Measurements from ENCODE around the gene INSIG1. TPM values are rescaled to one million over a fixed set of nuclear protein-coding genes. Genes with fewer than 3 reads are reported as not detected.

INSIG1 gene
- total RNA-seq, 1 donor from 2014 or later = 392 TPM

DNA sequence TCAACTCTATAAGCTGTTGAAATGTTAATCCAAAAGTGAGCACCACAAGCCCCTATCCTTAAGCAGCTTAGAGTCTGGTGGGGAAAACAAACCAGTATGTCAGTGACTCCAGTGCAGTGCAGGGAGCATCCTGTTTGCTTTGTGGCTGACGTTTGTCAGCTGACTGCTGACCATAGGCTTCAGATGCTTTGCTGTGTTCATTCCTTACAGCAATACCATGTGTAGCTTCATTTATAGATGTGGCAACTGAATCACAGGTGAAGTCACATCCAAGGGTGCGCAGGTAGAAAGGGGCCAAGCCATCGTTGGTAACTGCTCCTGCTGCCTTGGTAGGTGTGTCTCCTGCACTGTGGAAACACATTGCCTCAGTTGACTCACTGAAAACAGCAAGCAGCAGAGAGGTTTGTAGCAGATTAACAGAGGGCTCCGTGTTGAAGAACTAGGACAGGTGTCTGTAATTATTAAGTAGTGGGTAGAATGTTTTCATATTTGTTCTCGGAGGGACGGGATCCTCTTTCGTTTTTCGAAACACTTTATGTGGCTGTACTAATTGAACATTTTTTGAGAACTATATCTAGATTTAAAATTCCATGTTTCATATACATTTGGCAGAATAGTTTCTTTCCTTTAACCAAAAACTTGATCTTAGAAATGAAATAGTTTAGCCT lies 2.0 kb downstream of the INSIG1 start:
- H3K4me3 ChIP-seq (ENCODE audit: low read depth, low read length) = peak overlapping the region; percentile 83
- TF ChIP-seq, protein P1, sequence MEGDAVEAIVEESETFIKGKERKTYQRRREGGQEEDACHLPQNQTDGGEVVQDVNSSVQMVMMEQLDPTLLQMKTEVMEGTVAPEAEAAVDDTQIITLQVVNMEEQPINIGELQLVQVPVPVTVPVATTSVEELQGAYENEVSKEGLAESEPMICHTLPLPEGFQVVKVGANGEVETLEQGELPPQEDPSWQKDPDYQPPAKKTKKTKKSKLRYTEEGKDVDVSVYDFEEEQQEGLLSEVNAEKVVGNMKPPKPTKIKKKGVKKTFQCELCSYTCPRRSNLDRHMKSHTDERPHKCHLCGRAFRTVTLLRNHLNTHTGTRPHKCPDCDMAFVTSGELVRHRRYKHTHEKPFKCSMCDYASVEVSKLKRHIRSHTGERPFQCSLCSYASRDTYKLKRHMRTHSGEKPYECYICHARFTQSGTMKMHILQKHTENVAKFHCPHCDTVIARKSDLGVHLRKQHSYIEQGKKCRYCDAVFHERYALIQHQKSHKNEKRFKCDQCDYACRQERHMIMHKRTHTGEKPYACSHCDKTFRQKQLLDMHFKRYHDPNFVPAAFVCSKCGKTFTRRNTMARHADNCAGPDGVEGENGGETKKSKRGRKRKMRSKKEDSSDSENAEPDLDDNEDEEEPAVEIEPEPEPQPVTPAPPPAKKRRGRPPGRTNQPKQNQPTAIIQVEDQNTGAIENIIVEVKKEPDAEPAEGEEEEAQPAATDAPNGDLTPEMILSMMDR (conservative IDR thresholded peaks at IDR 0.05; ENCODE audit: low read depth, low read length) = no peak
- no peak for DNase-seq (ENCODE audit: low read depth)

DNA sequence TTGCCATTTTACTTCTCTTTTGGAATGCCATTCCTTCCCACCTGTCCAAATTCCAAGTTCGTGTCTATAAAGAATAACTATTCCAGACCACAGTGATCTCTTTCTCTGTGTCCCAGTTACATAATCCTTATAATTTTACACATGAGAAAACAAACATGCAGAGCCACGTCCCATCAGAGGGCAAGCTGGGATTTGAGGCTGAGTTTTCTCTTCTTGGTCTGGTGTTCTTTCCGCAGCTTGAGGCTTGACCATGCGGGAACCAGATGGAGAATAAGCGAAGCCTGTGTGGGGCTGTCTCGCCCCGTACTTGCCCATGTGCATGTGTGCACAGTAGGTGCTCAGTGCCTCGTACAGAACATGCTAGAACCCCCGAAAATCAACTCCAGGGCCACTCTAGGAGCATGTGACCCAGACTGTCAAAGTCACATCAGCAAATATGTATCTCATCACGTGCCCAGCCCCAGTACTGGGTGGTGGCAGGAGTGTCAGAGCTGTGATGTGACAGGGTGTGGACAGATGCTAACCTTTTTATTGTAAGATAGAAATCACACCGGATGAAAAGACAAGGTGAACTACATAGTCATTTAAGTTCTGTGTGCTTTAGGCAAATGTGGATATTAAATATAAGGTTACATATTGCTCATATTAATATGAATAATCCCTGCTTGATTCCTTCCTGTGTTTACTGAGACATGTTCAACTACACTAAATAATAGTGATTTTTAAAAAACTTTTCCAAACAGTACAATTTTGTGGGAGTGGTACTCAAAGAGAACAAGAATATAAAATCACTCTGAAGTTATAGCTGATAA lies 3.2 kb downstream of the INSIG1 start:
- H3K4me3 ChIP-seq (ENCODE audit: low read depth, low read length) = peak overlapping the region; percentile 83
- TF ChIP-seq, protein P1 (conservative IDR thresholded peaks at IDR 0.05; ENCODE audit: low read depth, low read length) = no peak
- DNase-seq (ENCODE audit: low read depth) = no peak

GRCh38 chr7:155303039-155303593 lies 5.4 kb downstream of the INSIG1 start:
- TF ChIP-seq, protein P1 (conservative IDR thresholded peaks at IDR 0.05; ENCODE audit: low read depth, low read length) = no peak
- no peak for DNase-seq (ENCODE audit: low read depth)
- H3K4me3 ChIP-seq (ENCODE audit: low read depth, low read length) = no peak overlapping the region

DNA sequence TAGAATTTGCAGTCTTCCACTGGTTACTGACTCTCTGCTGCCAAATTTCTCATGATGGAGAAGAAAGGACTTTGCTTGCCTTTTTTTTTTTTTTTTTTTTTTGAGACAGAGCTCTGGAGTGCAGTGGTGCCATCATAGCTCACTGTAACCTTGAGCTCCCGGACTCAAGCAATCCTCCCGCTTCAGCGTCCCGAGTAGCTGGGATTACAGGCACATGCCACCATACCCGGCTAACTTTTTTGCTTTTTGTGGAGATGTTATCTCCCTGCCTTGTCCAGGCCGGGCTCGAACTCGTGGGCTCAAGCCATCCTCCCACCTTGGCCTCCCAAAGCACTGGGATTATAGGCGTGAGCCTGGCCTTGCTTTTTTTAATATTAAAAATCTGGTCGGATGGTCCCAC lies 6.2 kb downstream of the INSIG1 start:
- TF ChIP-seq, protein P1 (conservative IDR thresholded peaks at IDR 0.05; ENCODE audit: low read depth, low read length) = no peak

DNA sequence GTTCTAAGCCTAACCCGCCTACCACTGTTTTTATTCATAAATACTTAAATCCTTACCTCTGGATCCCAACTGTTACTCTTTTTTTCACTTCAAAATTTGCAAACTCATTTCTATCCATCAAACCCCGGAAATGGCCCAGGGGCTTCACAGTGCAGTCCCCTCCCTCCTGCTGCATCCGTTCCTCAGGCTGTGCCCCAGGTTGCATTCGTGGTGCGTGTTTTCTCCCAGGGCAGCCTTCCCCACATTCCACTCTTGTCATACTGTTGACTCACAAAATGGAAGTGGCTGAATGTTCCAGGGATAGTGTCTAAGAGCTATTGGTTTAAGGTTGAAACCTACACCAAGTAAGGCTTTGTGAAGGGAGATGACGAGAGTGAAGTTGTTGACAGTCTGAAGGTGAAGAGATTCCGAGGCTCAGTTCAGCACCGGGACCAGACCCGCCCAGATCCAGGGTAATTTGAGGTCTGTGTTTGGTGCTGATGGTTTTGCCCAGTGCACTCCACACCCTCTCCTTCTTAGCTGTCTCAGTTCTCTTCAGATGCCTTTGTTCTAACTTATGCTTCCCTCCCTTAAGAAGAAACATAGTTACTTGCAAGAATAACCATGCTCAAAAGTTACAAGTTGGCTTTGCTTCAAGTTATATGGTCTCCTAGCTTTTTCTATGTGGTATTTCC lies 7.7 kb downstream of the INSIG1 start:
- TF ChIP-seq, protein P1 (conservative IDR thresholded peaks at IDR 0.05; ENCODE audit: low read depth, low read length) = no peak
- H3K4me3 ChIP-seq (ENCODE audit: low read depth, low read length) = no peak overlapping the region
- DNase-seq (ENCODE audit: low read depth) = no peak

More for the DNA sequence above, 6.2 kb downstream of the INSIG1 start:
- H3K4me3 ChIP-seq (ENCODE audit: low read depth, low read length) = no peak overlapping the region
- no peak for DNase-seq (ENCODE audit: low read depth)

DNA sequence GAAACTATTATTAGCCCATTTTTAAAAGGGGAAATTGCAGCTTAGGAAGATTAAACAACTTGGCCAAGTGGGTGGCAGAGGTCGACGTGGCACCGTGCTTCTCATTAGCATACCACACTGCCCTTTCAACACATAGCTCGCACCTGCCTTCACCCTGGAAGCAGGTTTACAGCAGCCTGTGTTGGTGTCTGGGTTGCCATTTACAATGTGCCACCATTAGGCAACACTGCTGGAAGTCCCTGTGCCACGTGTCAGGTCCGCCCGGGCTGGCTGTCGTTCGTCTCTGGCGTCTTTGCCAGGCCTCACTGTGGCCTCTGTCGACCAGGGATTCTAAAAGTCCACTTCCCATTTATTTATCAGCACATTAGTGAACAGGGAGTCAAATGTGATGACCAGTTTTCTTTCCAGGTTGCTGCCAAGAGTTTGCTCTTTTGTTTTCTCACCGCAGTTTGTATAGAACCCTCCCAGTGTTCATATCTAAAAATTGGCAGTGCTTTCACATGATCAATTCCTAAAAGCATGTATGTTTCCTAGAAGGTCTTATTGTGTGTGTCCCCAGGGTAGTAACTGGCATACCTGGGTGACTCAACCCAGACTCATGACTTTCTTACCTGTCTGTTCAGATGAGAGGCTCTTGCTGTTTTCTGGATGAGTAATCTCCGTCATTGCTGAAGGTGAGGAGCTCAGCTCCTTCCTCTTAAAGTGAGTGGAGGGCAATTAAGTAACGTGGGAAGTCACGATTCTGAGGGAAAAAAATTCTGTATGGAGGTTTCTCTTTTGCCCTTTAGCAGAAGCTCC lies 9.2 kb downstream of the INSIG1 start:
- H3K4me3 ChIP-seq (ENCODE audit: low read depth, low read length) = no peak overlapping the region
- no peak for DNase-seq (ENCODE audit: low read depth)
- TF ChIP-seq, protein P1 (conservative IDR thresholded peaks at IDR 0.05; ENCODE audit: low read depth, low read length) = no peak
